NCI-H2196 treated with DMSO at 0.1 percent for 48 hours (cell line): ENCODE results near the gene TCTN2.

Experiments used
- DNase-seq: peaks from one replicate; lab custom pipeline; 2025; ENCODE audit not compliant: unreplicated experiment; lab: John Stamatoyannopoulos, UW

Gene TCTN2

GRCh38 chr12:123670882-123671728 lies at the start of gene TCTN2:
Gene TCTN2, plus strand, starts transcription at chr12:123671113. Its CDS starts 128 bp downstream, at chr12:123671241.
- peak; percentile 89 for DNase-seq

- DNase-seq, result no peak
Measured at GRCh38 chr12:123621619-123622530, 49.0 kb upstream of the TCTN2 start.

- peak; percentile 92 for DNase-seq
Measured at GRCh38 chr12:123633379-123634141, 37.4 kb upstream of the TCTN2 start, which contains the start of the genes EIF2B1 and GTF2H3. Gene EIF2B1, minus strand, starts transcription at chr12:123633686. Its CDS starts 129 bp downstream, at chr12:123633557. Gene GTF2H3, plus strand, starts transcription at chr12:123633829. Its CDS starts 31 bp downstream, at chr12:123633860.

GRCh38 chr12:123634142-123634561 lies 36.8 kb upstream of the TCTN2 start:
- DNase-seq, result no peak

GRCh38 chr12:123643911-123644310 lies 27.0 kb upstream of the TCTN2 start:
- DNase-seq, result no peak

GRCh38 chr12:123645380-123645779 lies 25.5 kb upstream of the TCTN2 start:
- DNase-seq, result no peak

- DNase-seq, result no peak
Measured at GRCh38 chr12:123645878-123646277, 25.0 kb upstream of the TCTN2 start.

GRCh38 chr12:123648401-123648800 lies 22.5 kb upstream of the TCTN2 start:
- no peak for DNase-seq

- no peak for DNase-seq
Measured at GRCh38 chr12:123654129-123654701, 16.7 kb upstream of the TCTN2 start.

- DNase-seq, result no peak
Measured at GRCh38 chr12:123655420-123655819, 15.5 kb upstream of the TCTN2 start.

- no peak for DNase-seq
Measured at GRCh38 chr12:123656392-123656791, 14.5 kb upstream of the TCTN2 start.

GRCh38 chr12:123657211-123657610 lies 13.7 kb upstream of the TCTN2 start:
- DNase-seq, result no peak

- no peak for DNase-seq
Measured at GRCh38 chr12:123659996-123660727, 10.8 kb upstream of the TCTN2 start.

- DNase-seq, result no peak
Measured at GRCh38 chr12:123667771-123668170, 3.1 kb upstream of the TCTN2 start.

- DNase-seq, result no peak
Measured at GRCh38 chr12:123671876-123672275, 963 bp downstream of the TCTN2 start.

- no peak for DNase-seq
Measured at GRCh38 chr12:123675436-123675835, 4.5 kb downstream of the TCTN2 start.

GRCh38 chr12:123676616-123677320 lies 5.9 kb downstream of the TCTN2 start:
- no peak for DNase-seq

GRCh38 chr12:123678981-123679380 lies 8.1 kb downstream of the TCTN2 start:
- no peak for DNase-seq

GRCh38 chr12:123681605-123682004 lies 10.7 kb downstream of the TCTN2 start:
- no peak for DNase-seq
